HepG2 (cell line): Measurements from ENCODE around the gene UBC. TPM values are rescaled to one million over a fixed set of nuclear protein-coding genes. Genes with fewer than 3 reads are reported as not detected.
"Not testable (repeated sequence)": the region's sequence is repeated elsewhere in the genome, so short reads cannot be mapped to it uniquely, and the experiment has no call there.

Source experiments
- ATAC-seq: fragments of 200-7000 bp; cut with Tn5 transposase; 3 replicates; pipeline ENCODE4 v1.9.1; 2020; ENCODE audit warnings: mild to moderate bottlenecking, moderate library complexity
- BruUV-seq: library from RNA; stranded (reverse); fragments of 400-500 nt; replicated peaks from 2 replicates; lab custom pipeline; 2021; lab: Mats Ljungman, UMichigan
- CTCF ChIA-PET: fragments of 300-600 bp; formaldehyde crosslinking; extraction: SDS; loops from one replicate; lab custom pipeline; 2021; ENCODE audit warnings: low total read pairs, inconsistent platforms, low intra/inter-chr PET ratio; lab: Yijun Ruan, JAX
- POLR2A ChIA-PET: fragments of 350-600 bp; sonication (Branson Sonifier 250); formaldehyde crosslinking; loops from one replicate; lab custom pipeline; 2020; ENCODE audit warnings: antibody characterized with exemption, inconsistent platforms; lab: Yijun Ruan, JAX
- DNase-seq: peaks from one replicate; pipeline ENCODE4 v3.0.0-alpha.2; 2015; ENCODE audit warnings: low spot score
- FAIRE-seq: peaks from 3 replicates; lab custom pipeline; 2011; peaks lifted over from hg19 to GRCh38; lab: Jason Lieb, UNC
- H2AFZ ChIP-seq: one replicate; pipeline ENCODE4 v1.6.1; 2011; ENCODE audit warnings: low read length, inconsistent platforms
- H3K27ac ChIP-seq: fragments of 300-600 bp; 3 replicates; pipeline ENCODE4 v1.8.0; 2011; ENCODE audit warnings: mixed run types, mild to moderate bottlenecking, mixed read lengths, low read length, inconsistent platforms; ENCODE audit not compliant: insufficient read depth; ENCODE audit errors: extremely low read length
- H3K27me3 ChIP-seq, 2 experiments: fragments of 200-600 bp in 1 of 2; 2 replicates in 1 of 2; 3 replicates in 1 of 2; pipeline versions ENCODE4 v1.6.0 to v1.8.0; 2011; ENCODE audit warnings: low read length in 2 of 2, mild to moderate bottlenecking in 2 of 2, moderate library complexity in 2 of 2, inconsistent platforms in 1 of 2; ENCODE audit not compliant: insufficient read depth in 2 of 2, control insufficient read depth in 1 of 2
- H3K36me3 ChIP-seq, 2 experiments: fragments of 200-600 bp in 1 of 2; replicated peaks in 1 of 2; 2 replicates in 1 of 2; 3 replicates in 1 of 2; pipeline versions ENCODE4 v1.5.1 to v1.8.0; 2011; ENCODE audit warnings: low read length in 2 of 2, inconsistent platforms in 1 of 2; ENCODE audit not compliant: insufficient read depth in 2 of 2, control insufficient read depth in 1 of 2
- H3K4me1 ChIP-seq: 2 replicates; pipeline ENCODE4 v1.5.1; 2012; ENCODE audit warnings: low read length, inconsistent platforms; ENCODE audit not compliant: insufficient read depth
- H3K4me2 ChIP-seq: 2 replicates; pipeline ENCODE4 v1.6.0; 2011; ENCODE audit warnings: low read depth, low read length, inconsistent platforms
- H3K4me3 ChIP-seq, 3 experiments: fragments of 200-600 bp in 1 of 3; sonication (generic), shearing (Covaris generic) in 1 of 3; replicated peaks in 1 of 3; 2 replicates each; pipeline ENCODE4 v1.5.1; 2011 to 2016; ENCODE audit warnings: low read length in 3 of 3, inconsistent platforms in 2 of 3, low read depth in 2 of 3, mild to moderate bottlenecking in 2 of 3, control low read depth in 1 of 3, mixed read lengths in 1 of 3; ENCODE audit not compliant: insufficient read depth in 1 of 3
- H3K79me2 ChIP-seq: one replicate; pipeline ENCODE4 v1.6.1; 2011; ENCODE audit warnings: low read length, inconsistent platforms; ENCODE audit not compliant: insufficient read depth
- H3K9ac ChIP-seq: 2 replicates; pipeline ENCODE4 v1.6.0; 2011; ENCODE audit warnings: mild to moderate bottlenecking, low read depth, low read length, inconsistent platforms; ENCODE audit not compliant: insufficient read depth
- H3K9me3 ChIP-seq: 2 replicates; pipeline ENCODE4 v1.5.1; 2012; ENCODE audit warnings: mild to moderate bottlenecking, low read length
- H4K20me1 ChIP-seq: 2 replicates; pipeline ENCODE4 v1.6.0; 2011; ENCODE audit warnings: inconsistent platforms, mild to moderate bottlenecking, low read length, moderate library complexity; ENCODE audit not compliant: insufficient read depth
- MNT ChIP-seq: fragments of 450-650 bp; IDR thresholded peaks from 2 replicates; pipeline ENCODE4 v1.6.1; 2016
- PHF20 ChIP-seq: sonication (generic); formaldehyde crosslinking; IDR thresholded peaks from 2 replicates; pipeline ENCODE4 v1.5.0; 2020; ENCODE audit warnings: mild to moderate bottlenecking, missing genetic modification reagents
- ZBTB3 ChIP-seq: sonication (generic); formaldehyde crosslinking; IDR thresholded peaks from 2 replicates; pipeline ENCODE4 v1.4.0; 2020; ENCODE audit warnings: low read depth, mild to moderate bottlenecking, moderate library complexity, missing genetic modification reagents, borderline replicate concordance
- ZBTB38 ChIP-seq: sonication (generic); formaldehyde crosslinking; IDR thresholded peaks from 2 replicates; pipeline ENCODE4 v1.5.1; 2020; ENCODE audit warnings: mild to moderate bottlenecking, missing genetic modification reagents
- ZMYM2 ChIP-seq: sonication (generic); formaldehyde crosslinking; IDR thresholded peaks from 2 replicates; pipeline ENCODE4 v1.8.0; 2022; ENCODE audit warnings: mild to moderate bottlenecking, missing genetic modification reagents
- ZNF343 ChIP-seq: sonication (generic); formaldehyde crosslinking; IDR thresholded peaks from 2 replicates; pipeline ENCODE4 v1.4.0; 2020; ENCODE audit warnings: mild to moderate bottlenecking, missing genetic modification reagents
- ZNF660 ChIP-seq: sonication (generic); formaldehyde crosslinking; IDR thresholded peaks from 2 replicates; pipeline ENCODE4 v1.5.1; 2020; ENCODE audit warnings: mild to moderate bottlenecking, low read depth, missing genetic modification reagents, borderline replicate concordance
- WGBS: methylation state at CpG from one replicate; pipeline ENCODE4 v1.1.6; 2017; ENCODE audit warnings: low lambda C conversion rate; 5-methylcytosine and 5-hydroxymethylcytosine counted together
- in situ Hi-C: cut with HindIII; loops from 2 replicates; pipeline ENCODE4 v1.10.0; 2017; ENCODE audit warnings: low pct_unique_long_range_greater_than_20kb; ENCODE audit not compliant: extremely low pct_ligation_motif_present
- intact Hi-C: fragments of 100-400 bp; cut with micrococcal nuclease; formaldehyde crosslinking; loops from one replicate; pipeline ENCODE4 v1.10.0; 2022; ENCODE audit not compliant: unreplicated experiment
- polyA plus RNA-seq, 8 experiments: library from polyadenylated mRNA; depleted of rRNA in 3 of 8; stranded (reverse) in 7 of 8; unstranded in 1 of 8; fragments of >200 nt; fragmentation: Illumina TruSeq in 4 of 8; extraction: Trizol in 4 of 8; gene quantifications; 2 replicates each; pipeline versions ENCODE4 v1.2.1 to v1.2.3, GENCODE V29; 2011 to 2016; ENCODE audit warnings: low read depth in 4 of 8, missing spikeins in 1 of 8, mixed read lengths in 1 of 8; ENCODE audit not compliant: insufficient read depth in 1 of 8
- total RNA-seq, 5 experiments: library from RNA; depleted of rRNA; stranded (reverse); fragments of >200 nt; fragmentation: Illumina TruSeq; extraction: Trizol; gene quantifications; 2 replicates each; pipeline ENCODE4 v1.2.3, GENCODE V29; 2016; ENCODE audit warnings: low read depth in 1 of 5
- TF ChIP-seq, protein P1 (sequence below): sonication (generic); formaldehyde crosslinking; IDR thresholded peaks from 2 replicates; pipeline ENCODE4 v1.8.1; 2022; ENCODE audit warnings: mild to moderate bottlenecking, missing genetic modification reagents
- TF ChIP-seq, protein P2 (sequence below): sonication (generic); formaldehyde crosslinking; IDR thresholded peaks from 2 replicates; pipeline ENCODE4 v1.4.0; 2020; ENCODE audit warnings: missing genetic modification reagents, mild to moderate bottlenecking, borderline replicate concordance

The UBC gene
- total and polyA plus RNA-seq, 2 of the 13 experiments (the other 11 are each of a cell fraction or from before 2014, with no cell fraction given), result 805 to 1,432 TPM

- TF ChIP-seq, protein P1, sequence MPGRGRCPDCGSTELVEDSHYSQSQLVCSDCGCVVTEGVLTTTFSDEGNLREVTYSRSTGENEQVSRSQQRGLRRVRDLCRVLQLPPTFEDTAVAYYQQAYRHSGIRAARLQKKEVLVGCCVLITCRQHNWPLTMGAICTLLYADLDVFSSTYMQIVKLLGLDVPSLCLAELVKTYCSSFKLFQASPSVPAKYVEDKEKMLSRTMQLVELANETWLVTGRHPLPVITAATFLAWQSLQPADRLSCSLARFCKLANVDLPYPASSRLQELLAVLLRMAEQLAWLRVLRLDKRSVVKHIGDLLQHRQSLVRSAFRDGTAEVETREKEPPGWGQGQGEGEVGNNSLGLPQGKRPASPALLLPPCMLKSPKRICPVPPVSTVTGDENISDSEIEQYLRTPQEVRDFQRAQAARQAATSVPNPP (CRISPR knock-in tag), result peak; percentile 14; the same call in 1 of the 2 replicates
- peak; percentile 23; the same call in 1 of the 2 replicates for TF ChIP-seq ZMYM2 (CRISPR knock-in tag)
Measured at GRCh38 chr12:124927201-124928094, 13.0 kb upstream of the UBC start (continued).

GRCh38 chr12:124925782-124926181 lies 11.3 kb upstream of the UBC start:
- POLR2A ChIA-PET, result interaction anchor here (1.2 to 7.5 kb wide), 2 partner anchors 10 to 13 kb away, joined by 6 to 60 read pairs; partner anchors contain the start of gene UBC
- H3K4me3 ChIP-seq, H3K4me2 ChIP-seq, in situ Hi-C loops, H4K20me1 ChIP-seq, H3K27ac ChIP-seq, H3K36me3 ChIP-seq, DNase-seq, H2AFZ ChIP-seq, BruUV-seq, H3K9me3 ChIP-seq, FAIRE-seq, ATAC-seq, H3K79me2 ChIP-seq, H3K9ac ChIP-seq, H3K27me3 ChIP-seq, CTCF ChIA-PET, intact Hi-C loops: not testable (repeated sequence)
- WGBS, result 65% methylated on average over 7 of the region's 7 CpGs
- peaks cover 48% of the 10 kb centered on the region for H3K4me1 ChIP-seq

DNA sequence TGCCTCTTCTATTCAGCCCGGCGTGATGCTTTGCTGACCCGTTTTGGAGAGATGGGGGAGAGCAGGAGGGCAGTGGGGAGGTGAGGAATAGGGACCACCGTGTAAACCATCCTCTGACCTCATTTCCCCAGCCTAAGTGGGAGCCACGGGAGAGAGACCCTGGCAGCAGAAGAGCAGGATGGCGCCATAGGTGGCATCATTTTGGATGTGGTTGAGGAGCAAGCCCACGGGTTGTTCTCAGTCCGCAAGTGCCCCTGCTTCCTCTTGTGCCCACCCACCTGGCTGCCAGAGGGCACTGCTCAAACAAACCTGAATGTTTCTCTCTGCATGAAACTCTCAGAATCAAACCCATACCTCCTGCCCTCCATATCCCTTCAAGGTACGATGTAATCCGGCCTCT lies 10.7 kb upstream of the UBC start:
- in situ Hi-C loops, result no loop called here
- no peaks in the 10 kb centered on the region for H3K36me3 ChIP-seq
- peaks cover 47% of the 10 kb centered on the region for H3K4me1 ChIP-seq
- WGBS, result 80% methylated on average over 8 of the region's 10 CpGs
- H3K79me2 ChIP-seq, result no peaks in the 10 kb centered on the region
- H3K4me3 ChIP-seq, result no peak overlapping the region
- no peaks in the 10 kb centered on the region for H3K9me3 ChIP-seq
- ATAC-seq, result no peak
- DNase-seq, result no peak
- no peak for TF ChIP-seq ZBTB3
- no peak for TF ChIP-seq ZNF343
- TF ChIP-seq ZBTB38 (CRISPR knock-in tag), result no peak
- no peak for TF ChIP-seq ZNF660 (CRISPR knock-in tag)
- TF ChIP-seq PHF20 (CRISPR knock-in tag), result no peak
- TF ChIP-seq MNT, result no peak
- TF ChIP-seq, protein P2, sequence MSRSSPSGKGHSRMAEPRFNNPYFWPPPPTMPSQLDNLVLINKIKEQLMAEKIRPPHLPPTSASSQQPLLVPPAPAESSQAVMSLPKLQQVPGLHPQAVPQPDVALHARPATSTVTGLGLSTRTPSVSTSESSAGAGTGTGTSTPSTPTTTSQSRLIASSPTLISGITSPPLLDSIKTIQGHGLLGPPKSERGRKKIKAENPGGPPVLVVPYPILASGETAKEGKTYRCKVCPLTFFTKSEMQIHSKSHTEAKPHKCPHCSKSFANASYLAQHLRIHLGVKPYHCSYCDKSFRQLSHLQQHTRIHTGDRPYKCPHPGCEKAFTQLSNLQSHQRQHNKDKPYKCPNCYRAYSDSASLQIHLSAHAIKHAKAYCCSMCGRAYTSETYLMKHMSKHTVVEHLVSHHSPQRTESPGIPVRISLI (CRISPR knock-in tag), result no peak
- TF ChIP-seq, all 625 proteins: peak for 0
- no peak for FAIRE-seq
- intact Hi-C loops, result no loop called here
- BruUV-seq, result no TSS peak
- Histone ChIP-seq H2AFZ (no peak overlapping the region), H3K4me2 (no peak overlapping the region), H3K27ac (no peak overlapping the region), H3K9ac (no peak overlapping the region), H4K20me1 (no peaks in the 10 kb centered on the region), H3K27me3 (no peaks in the 10 kb centered on the region; a peak in 1 of 5 replicates)
- ChIA-PET CTCF (no interaction called here), POLR2A (interaction anchor here (7.5 to 12.4 kb wide), 2 partner anchors 9 to 13 kb away, joined by 60 to 199 read pairs; partner anchors contain the start of gene UBC)
